GF-D8 (cell line): ENCODE measurements around the gene PLSCR4.

Source experiments
- DNase-seq: peaks from one replicate; lab custom pipeline; 2025; lab: John Stamatoyannopoulos, UW

The PLSCR4 gene

GRCh38 chr3:146195030-146195429, 55.9 kb downstream of the PLSCR4 start:
- DNase-seq = no peak

DNA sequence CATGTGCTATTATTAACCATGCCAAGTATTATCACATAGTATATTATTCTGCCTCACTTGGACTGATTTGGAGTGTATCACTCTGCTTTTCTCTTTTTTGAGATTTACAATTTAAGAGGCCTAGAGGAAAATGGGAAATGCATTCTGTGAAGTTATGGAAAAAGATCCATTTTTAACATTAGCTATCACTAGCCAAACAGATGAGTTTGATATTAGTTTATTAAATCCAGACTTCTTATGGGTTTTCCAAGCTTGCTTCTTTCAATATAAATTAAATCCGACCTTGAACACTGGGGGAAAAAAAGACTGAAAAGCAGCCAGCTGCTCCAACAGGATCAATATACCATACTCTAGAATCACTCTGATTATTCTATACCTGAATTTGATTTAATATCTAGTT, 59.9 kb downstream of the PLSCR4 start:
- DNase-seq = no peak

GRCh38 chr3:146189519-146190173, 61.3 kb downstream of the PLSCR4 start:
- DNase-seq = no peak

DNA sequence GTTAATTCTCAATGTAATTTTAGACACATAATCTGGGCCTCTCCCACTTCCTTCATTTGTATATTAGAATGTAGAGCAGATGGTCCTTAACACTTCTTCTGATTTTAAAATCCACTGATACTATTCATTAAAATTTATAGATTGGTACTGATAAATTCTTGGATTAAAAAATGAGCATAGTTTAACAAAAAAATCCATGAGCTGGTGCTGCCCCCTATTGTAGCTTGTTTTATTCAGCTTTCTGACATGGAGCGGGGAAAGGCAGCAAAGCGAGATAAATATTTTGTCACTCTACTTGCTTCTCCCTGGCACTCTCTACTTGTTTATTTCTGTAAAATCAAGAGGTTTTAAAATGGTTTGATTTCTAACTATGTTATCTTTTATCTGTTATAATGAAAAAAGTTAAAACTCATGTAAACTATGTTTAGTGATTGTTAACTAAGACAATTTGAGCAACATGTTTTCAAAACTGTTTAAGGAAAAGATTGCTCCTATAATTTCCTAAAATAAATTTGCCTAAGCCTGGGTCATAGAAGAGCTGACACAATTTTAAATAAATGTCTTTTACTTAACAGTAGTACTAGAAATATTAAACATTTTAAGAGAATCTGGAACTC, 63.5 kb downstream of the PLSCR4 start:
- DNase-seq = no peak

DNA sequence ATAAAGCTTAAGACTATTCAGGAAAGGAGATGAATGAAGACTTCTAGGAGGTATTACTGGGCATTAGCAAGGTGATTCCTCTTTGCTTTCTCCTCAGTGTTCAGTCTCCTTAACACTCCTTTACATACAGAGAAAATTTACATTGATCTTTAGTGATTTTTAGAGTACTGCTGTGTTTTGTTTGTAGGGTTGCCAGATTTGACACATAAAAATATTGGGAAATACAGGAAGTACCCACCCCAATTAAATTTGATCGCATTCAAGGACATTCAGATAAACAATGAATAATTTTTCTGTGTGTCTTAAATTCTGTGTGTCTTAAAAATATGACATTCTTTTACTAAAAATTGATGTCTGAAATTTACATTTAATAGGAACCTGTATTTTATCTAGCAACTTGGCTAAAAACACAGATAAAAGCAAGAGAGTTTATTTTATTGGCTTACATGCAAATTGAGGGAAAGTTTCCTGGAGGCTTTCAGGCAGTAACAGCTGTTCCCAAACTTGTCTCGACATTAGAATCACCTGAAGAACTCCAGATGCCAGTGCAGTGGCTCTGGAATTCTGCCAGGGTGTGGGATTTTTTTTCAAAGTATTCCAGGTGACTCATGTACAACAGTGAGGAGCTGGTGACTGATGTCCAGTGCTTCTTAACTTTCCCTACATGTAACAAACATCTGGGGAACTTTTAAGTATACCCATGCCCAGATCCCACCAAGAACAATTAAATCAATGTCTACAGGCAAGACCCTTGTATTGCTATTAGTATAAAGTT, 66.5 kb downstream of the PLSCR4 start:
- DNase-seq = no peak

DNA sequence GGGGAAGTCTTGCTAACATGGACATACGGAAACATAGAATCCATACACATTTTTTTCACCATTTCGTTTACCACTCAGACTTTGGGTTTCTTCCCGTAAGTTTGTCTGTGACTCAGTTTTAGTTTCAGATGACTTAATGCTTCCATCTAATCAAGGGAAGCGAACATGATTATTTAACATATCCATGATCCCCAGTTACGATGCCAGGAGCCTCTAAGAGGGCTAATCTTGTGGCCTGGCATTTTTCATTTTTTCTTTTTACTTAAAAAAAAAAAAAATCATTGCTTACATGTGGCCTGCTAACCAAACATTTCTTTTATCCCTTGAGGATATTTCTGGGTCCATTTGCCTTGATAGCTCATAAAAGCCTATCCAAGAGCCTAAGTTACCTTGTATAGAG, 69.7 kb downstream of the PLSCR4 start:
- DNase-seq = no peak

- no peak for DNase-seq
Measured at GRCh38 chr3:146180376-146180775, 70.5 kb downstream of the PLSCR4 start.

DNA sequence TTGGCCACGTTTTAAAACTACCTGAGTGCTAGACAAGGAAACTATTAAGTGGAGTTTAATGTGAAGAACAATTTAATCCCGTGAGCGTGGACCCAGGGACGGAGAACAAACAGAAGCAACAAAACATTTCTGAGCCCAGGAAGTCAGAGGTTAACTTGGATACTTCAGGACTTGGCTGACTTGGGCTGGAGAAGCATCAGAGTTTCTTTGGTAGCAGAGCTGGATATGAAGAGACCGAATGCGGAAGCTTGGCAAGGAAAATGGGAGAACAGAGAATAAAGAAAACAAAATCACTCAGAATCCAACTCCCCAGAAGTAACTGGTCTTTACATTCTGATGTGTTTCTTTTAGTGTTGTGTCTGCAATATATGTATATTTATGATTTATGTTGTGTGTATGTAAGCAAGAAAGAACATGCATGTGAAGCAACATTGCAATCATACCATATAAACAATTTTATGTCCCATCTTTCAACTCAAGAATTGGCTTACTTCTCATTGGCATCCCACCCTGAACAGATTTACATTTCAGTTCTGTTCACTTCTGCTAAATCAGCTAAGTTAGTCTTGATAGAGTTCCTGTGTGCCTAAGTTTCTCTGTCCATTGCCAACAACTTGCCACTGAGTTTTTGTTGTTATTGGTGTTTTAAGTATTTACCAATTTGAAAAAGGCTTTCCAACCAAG, 72.8 kb downstream of the PLSCR4 start:
- no peak for DNase-seq

GRCh38 chr3:146177519-146177918, 73.4 kb downstream of the PLSCR4 start:
- no peak for DNase-seq

GRCh38 chr3:146177072-146177471, 73.8 kb downstream of the PLSCR4 start:
- no peak for DNase-seq

- no peak for DNase-seq
Measured at GRCh38 chr3:146172586-146172985, 78.3 kb downstream of the PLSCR4 start.

DNA sequence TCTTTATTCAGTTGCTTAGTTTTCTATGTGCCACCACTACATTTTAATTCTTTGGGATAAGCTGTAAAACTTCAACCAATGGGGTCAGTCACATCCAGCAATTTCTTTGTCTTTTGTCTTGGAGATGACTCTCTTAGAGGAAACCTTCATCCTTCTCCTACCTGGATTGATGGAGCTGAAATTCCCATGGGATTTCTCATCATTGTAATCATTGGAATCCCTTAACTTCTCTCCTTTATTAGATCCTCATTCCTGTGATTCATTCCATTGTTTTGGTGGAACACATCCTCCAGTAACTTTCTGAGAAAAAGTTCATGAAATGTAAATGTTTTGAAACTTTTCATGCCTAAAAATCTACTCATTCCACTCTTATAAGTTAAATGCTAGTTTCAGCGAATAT, 80.3 kb downstream of the PLSCR4 start:
- DNase-seq = no peak

- DNase-seq = no peak
Measured at GRCh38 chr3:146169891-146170290, 81.0 kb downstream of the PLSCR4 start.

DNA sequence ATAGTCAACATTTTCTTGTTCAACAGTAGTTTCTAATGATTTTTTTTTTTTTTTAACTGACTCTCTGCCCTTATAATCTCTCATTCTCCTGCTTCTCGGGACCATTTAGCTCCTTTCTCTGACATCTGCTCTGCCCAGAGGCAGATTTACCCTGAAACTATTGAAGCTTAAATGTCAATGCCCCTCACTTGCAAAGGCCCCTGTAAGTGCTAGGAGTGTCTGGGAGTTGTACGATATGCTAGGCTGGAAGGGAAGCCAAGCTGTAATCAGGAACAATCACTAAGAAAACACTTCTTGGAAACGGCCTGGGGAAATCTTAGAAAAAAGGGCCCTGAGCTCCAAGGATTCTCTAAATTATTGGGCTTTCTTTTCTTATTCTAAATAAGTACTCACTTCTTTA, 84.1 kb downstream of the PLSCR4 start:
- no peak for DNase-seq

DNA sequence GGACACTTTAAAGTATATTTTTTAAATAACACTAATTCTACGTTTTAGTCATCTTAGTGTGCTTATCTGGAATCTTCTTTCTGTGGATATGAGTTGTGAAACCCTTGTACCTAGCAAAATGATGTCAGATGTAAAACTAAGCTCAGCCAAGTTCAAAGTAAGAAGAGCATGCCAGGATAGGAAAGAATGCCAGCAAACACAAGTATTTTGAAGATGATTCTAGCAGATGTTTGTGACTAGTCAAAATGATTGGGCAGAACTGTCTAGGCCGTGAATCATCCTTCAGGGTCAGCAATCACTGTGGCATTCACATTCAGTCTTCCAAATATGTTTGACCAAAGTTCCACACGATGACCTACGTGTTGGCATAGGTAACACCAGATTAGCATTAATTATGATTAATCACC, 84.5 kb downstream of the PLSCR4 start:
- DNase-seq = no peak

GRCh38 chr3:146165877-146166276, 85.0 kb downstream of the PLSCR4 start:
- no peak for DNase-seq

GRCh38 chr3:146164971-146165769, 85.7 kb downstream of the PLSCR4 start:
- DNase-seq = no peak

DNA sequence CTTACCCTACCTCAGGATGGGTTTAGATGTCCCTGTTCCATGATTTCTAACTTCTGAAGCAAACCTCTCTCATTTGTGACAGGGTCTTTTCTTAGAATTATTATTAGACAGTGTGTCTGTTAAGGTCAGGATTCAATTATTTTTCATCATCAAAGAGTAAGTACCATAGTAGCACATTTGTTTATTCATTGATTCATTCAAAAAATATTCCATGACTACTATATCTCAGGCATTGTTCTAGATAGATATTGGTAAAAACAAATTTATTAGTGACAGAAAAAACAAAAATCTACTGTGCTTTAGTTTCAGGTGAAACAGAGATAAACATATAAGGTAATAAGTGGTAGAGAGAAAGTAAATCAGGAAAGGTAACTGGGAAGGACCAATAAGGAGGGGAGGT, 86.4 kb downstream of the PLSCR4 start:
- DNase-seq = no peak

DNA sequence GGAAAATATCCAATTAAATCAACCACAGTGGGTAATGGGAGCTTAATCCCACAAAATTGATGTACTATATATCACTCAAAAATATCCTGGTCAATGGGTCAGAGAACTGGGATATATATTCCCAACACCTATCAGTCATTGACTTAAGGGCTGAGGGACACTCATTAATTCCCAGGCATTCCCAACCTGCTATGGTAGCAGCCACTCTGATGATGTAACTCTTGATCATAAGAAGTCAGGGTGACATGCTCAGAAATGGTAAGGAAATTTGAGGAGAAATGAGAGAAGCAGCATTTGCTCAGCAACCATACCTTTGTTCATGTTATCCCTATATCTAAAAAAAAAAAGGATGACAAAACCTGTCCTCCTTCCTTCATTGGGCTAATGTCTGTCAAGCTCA, 86.8 kb downstream of the PLSCR4 start:
- DNase-seq = no peak

GRCh38 chr3:146163584-146163983, 87.3 kb downstream of the PLSCR4 start:
- no peak for DNase-seq

DNA sequence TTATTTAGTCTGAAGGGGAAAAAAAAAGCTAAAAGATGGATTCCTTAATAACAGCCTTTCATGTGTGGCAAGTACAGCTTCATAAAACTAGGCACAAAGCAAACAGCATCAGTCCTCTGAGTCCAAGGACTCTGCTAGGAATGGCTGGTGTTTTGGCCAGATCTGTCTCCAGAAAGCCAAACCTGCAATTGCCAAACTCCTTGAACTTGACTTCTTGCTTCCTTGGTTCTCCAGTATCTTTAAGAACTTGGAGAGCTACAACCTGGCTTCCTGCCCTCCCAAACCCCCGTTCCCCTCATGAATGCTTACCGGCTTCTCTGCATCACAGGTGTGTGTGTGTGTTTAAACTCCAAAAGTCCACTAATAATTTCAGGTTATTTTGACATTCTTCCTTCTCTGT, 88.3 kb downstream of the PLSCR4 start:
- no peak for DNase-seq

- no peak for DNase-seq
Measured at GRCh38 chr3:146161663-146162002, 89.3 kb downstream of the PLSCR4 start.
